Panc1 (cell line): ENCODE data around the gene PLEKHA8.
"Not testable (repeated sequence)": the region's sequence is repeated elsewhere in the genome, so short reads cannot be mapped to it uniquely, and the experiment has no call there.

Experiments used
- CTCF ChIP-seq: fragments of 450-650 bp; IDR thresholded peaks from 2 replicates; pipeline ENCODE4 v1.5.1; 2017; ENCODE audit warnings: mild to moderate bottlenecking
- POLR2AphosphoS5 ChIP-seq: IDR thresholded peaks from 2 replicates; pipeline ENCODE4 v1.6.1; 2012; ENCODE audit warnings: mild to moderate bottlenecking, low read depth, low read length, moderate library complexity
- REST ChIP-seq, 2 experiments: IDR thresholded peaks; 2 replicates each; pipeline ENCODE4 v1.6.1; 2011 to 2012; ENCODE audit warnings: low read depth in 2 of 2, control low read depth in 1 of 2, low read length in 1 of 2, mild to moderate bottlenecking in 1 of 2, moderate library complexity in 1 of 2; ENCODE audit not compliant: insufficient read depth in 1 of 2
- SIN3A ChIP-seq: IDR thresholded peaks from 2 replicates; pipeline ENCODE4 v1.6.1; 2012; ENCODE audit warnings: low read depth, mild to moderate bottlenecking, low read length, moderate library complexity, borderline replicate concordance; ENCODE audit not compliant: insufficient read depth
- TCF7L2 ChIP-seq: IDR thresholded peaks from 2 replicates; pipeline ENCODE4 v1.6.1; 2011; ENCODE audit warnings: mild to moderate bottlenecking, low read depth, low read length, inconsistent platforms

- not testable (repeated sequence) for TF ChIP-seq CTCF; POLR2AphosphoS5; REST (IDR thresholded peaks at IDR 0.05; ENCODE audit: insufficient read depth in 1 of 2, low read depth in 2 of 2, low read length in 1 of 2); SIN3A; TCF7L2
These were observed 70.4 kb downstream of the PLEKHA8 start for GRCh38 chr7:30098599-30098998.
